Spinal cord (tissue), 10 donors: ENCODE results near the gene RSPO4. TPM values are rescaled to one million over a fixed set of nuclear protein-coding genes. Genes with fewer than 3 reads are reported as not detected.
"Not testable (repeated sequence)": the region's sequence is repeated elsewhere in the genome, so short reads cannot be mapped to it uniquely, and the experiment has no call there.

ENCODE experiments used
- DNase-seq, 6 donors: peaks; one replicate each; pipeline versions ENCODE4 v3.0.0 to v3.0.0-alpha.2; 2013 to 2015; ENCODE audit warnings: low spot score in 6 of 6, low read depth in 4 of 6
- H3K27ac ChIP-seq: one replicate; pipeline ENCODE4 v1.5.1; 2013; ENCODE audit warnings: low read depth, low read length, control low read depth
- H3K27me3 ChIP-seq: one replicate; pipeline ENCODE4 v1.6.1; 2013; ENCODE audit warnings: low read length; ENCODE audit not compliant: control insufficient read depth, insufficient read depth
- H3K36me3 ChIP-seq: one replicate; pipeline ENCODE4 v1.6.1; 2013; ENCODE audit warnings: low read length; ENCODE audit not compliant: control insufficient read depth, insufficient read depth
- H3K4me1 ChIP-seq: one replicate; pipeline ENCODE4 v1.6.1; 2013; ENCODE audit warnings: low read length; ENCODE audit not compliant: control insufficient read depth, insufficient read depth
- H3K4me3 ChIP-seq: one replicate; pipeline ENCODE4 v1.5.1; 2013; ENCODE audit warnings: low read depth, low read length, control low read depth
- H3K9me3 ChIP-seq: one replicate; pipeline ENCODE4 v1.6.1; 2013; ENCODE audit warnings: low read length; ENCODE audit not compliant: control insufficient read depth, insufficient read depth
- WGBS: methylation state at CpG from one replicate; pipeline ENCODE4 v1.1.5; 2013; ENCODE audit warnings: missing lambda C conversion rate; ENCODE audit not compliant: insufficient coverage; 5-methylcytosine and 5-hydroxymethylcytosine counted together
- polyA plus RNA-seq, 2 donors: library from polyadenylated mRNA; unstranded; fragments of 120-200 nt; gene quantifications; one replicate each; pipeline ENCODE4 v1.2.1, GENCODE V29; 2013; ENCODE audit not compliant: insufficient read length in 2 of 2
- total RNA-seq, 2 donors: library from RNA; depleted of rRNA in 1 of 2; stranded (reverse); fragments of 120-200 nt in 1 of 2; fragments of >200 nt in 1 of 2; gene quantifications; one replicate each; pipeline versions ENCODE4 v1.2.3 to v1.2.4, GENCODE V29; 2013 to 2014
- donor health status: healthy.

The RSPO4 gene
- total and polyA plus RNA-seq, 4 donors, result 0.39 to 7.8 (median 4.2) TPM

GRCh38 chr20:992801-993535 is 9.1 kb downstream of the RSPO4 start:
- Histone ChIP-seq H3K4me1 (peaks cover 4% of the 10 kb centered on the region), H3K36me3 (peaks cover 3% of the 10 kb centered on the region), H3K27me3 (no peaks in the 10 kb centered on the region), H3K27ac (no peak overlapping the region), H3K9me3 (no peaks in the 10 kb centered on the region), H3K4me3 (no peak overlapping the region)
- 79% methylated on average over 14 of the region's 16 CpGs for WGBS
- no peak for DNase-seq

GRCh38 chr20:991850-992249 is 10.3 kb downstream of the RSPO4 start:
- DNase-seq, result no peak

GRCh38 chr20:990293-990959 is 11.7 kb downstream of the RSPO4 start:
- H3K4me3 ChIP-seq, result no peak overlapping the region
- no peaks in the 10 kb centered on the region for H3K9me3 ChIP-seq
- H3K27me3 ChIP-seq, result no peaks in the 10 kb centered on the region
- peaks cover 4% of the 10 kb centered on the region for H3K4me1 ChIP-seq
- no peak overlapping the region for H3K27ac ChIP-seq
- 67% methylated on average over 6 of the region's 6 CpGs for WGBS
- no peak for DNase-seq
- H3K36me3 ChIP-seq, result no peaks in the 10 kb centered on the region

More at GRCh38 chr20:991850-992249, 10.3 kb downstream of the RSPO4 start:
- 83% methylated on average over 6 of the region's 10 CpGs for WGBS
- H3K4me1 ChIP-seq, result peaks cover 4% of the 10 kb centered on the region
- H3K9me3 ChIP-seq, result no peaks in the 10 kb centered on the region
- H3K36me3 ChIP-seq, result peaks cover under 1% of the 10 kb centered on the region
- no peak overlapping the region for H3K27ac ChIP-seq
- no peak overlapping the region for H3K4me3 ChIP-seq
- no peaks in the 10 kb centered on the region for H3K27me3 ChIP-seq

- Histone ChIP-seq H3K4me3 (no peak overlapping the region), H3K27me3 (no peaks in the 10 kb centered on the region), H3K27ac (no peak overlapping the region), H3K36me3 (no peaks in the 10 kb centered on the region), H3K4me1 (peaks cover 4% of the 10 kb centered on the region), H3K9me3 (no peaks in the 10 kb centered on the region)
- no peak for DNase-seq
- WGBS, result 66% methylated on average over 3 of the region's 3 CpGs
Measured at GRCh38 chr20:988272-988671, 13.8 kb downstream of the RSPO4 start.

GRCh38 chr20:987677-988076 is 14.4 kb downstream of the RSPO4 start:
- 80% methylated on average over 2 of the region's 2 CpGs for WGBS
- H3K27me3 ChIP-seq, result no peaks in the 10 kb centered on the region

GRCh38 chr20:986733-987355 is 15.3 kb downstream of the RSPO4 start:
- no peak for DNase-seq
- Histone ChIP-seq H3K4me3 (no peak overlapping the region), H3K36me3 (no peaks in the 10 kb centered on the region), H3K4me1 (peaks cover 4% of the 10 kb centered on the region), H3K27me3 (no peaks in the 10 kb centered on the region), H3K9me3 (no peaks in the 10 kb centered on the region), H3K27ac (no peak overlapping the region)
- no CpG with 5 or more reads among the region's 4 CpGs for WGBS

More at GRCh38 chr20:987677-988076, 14.4 kb downstream of the RSPO4 start:
- Histone ChIP-seq H3K4me1 (peaks cover 4% of the 10 kb centered on the region), H3K36me3 (no peaks in the 10 kb centered on the region), H3K4me3 (no peak overlapping the region), H3K9me3 (no peaks in the 10 kb centered on the region), H3K27ac (no peak overlapping the region)
- DNase-seq, result no peak

- no CpG with 5 or more reads among the region's 1 CpG for WGBS
- DNase-seq, H3K9me3 ChIP-seq, H3K27ac ChIP-seq, H3K4me3 ChIP-seq, H3K4me1 ChIP-seq, H3K27me3 ChIP-seq, H3K36me3 ChIP-seq: not testable (repeated sequence)
Measured at GRCh38 chr20:984994-985393, 17.1 kb downstream of the RSPO4 start.

GRCh38 chr20:982754-983153 is 19.4 kb downstream of the RSPO4 start:
- WGBS, result 24% methylated on average over 9 of the region's 9 CpGs
- Histone ChIP-seq H3K4me3 (no peak overlapping the region), H3K36me3 (no peaks in the 10 kb centered on the region), H3K4me1 (no peaks in the 10 kb centered on the region), H3K9me3 (no peaks in the 10 kb centered on the region), H3K27me3 (no peaks in the 10 kb centered on the region), H3K27ac (no peak overlapping the region)
- no peak for DNase-seq

GRCh38 chr20:977021-977420 is 25.1 kb downstream of the RSPO4 start:
- Histone ChIP-seq H3K4me3 (no peak overlapping the region), H3K4me1 (no peaks in the 10 kb centered on the region), H3K36me3 (no peaks in the 10 kb centered on the region), H3K9me3 (no peaks in the 10 kb centered on the region), H3K27me3 (no peaks in the 10 kb centered on the region), H3K27ac (no peak overlapping the region)
- WGBS, result 80% methylated on average over 1 of the region's 1 CpG
- DNase-seq, result no peak
